Esophagus (tissue), 2 donors: ENCODE results near the gene KRTAP9-3. TPM values are rescaled to one million over a fixed set of nuclear protein-coding genes. Genes with fewer than 3 reads are reported as not detected.
"Not testable (repeated sequence)": the region's sequence is repeated elsewhere in the genome, so short reads cannot be mapped to it uniquely, and the experiment has no call there.

Experiments
- H3K27ac ChIP-seq, 2 donors: one replicate each; pipeline ENCODE4 v1.5.1; 2013; ENCODE audit warnings: low read depth in 2 of 2, mild to moderate bottlenecking in 2 of 2, inconsistent platforms in 1 of 2, low read length in 1 of 2, moderate library complexity in 1 of 2
- H3K27me3 ChIP-seq, 2 donors: one replicate each; pipeline ENCODE4 v1.6.1; 2013; ENCODE audit warnings: low read length in 2 of 2, control low read depth in 1 of 2, mild to moderate bottlenecking in 1 of 2; ENCODE audit not compliant: insufficient read depth in 2 of 2, control insufficient read depth in 1 of 2
- H3K36me3 ChIP-seq, 2 donors: one replicate each; pipeline ENCODE4 v1.6.1; 2013; ENCODE audit warnings: low read length in 1 of 2; ENCODE audit not compliant: control insufficient read depth in 2 of 2, insufficient read depth in 2 of 2
- H3K4me1 ChIP-seq, 2 donors: one replicate each; pipeline ENCODE4 v1.6.1; 2013; ENCODE audit warnings: low read length in 1 of 2; ENCODE audit not compliant: control insufficient read depth in 2 of 2, insufficient read depth in 2 of 2
- H3K4me3 ChIP-seq, 2 donors: one replicate each; pipeline ENCODE4 v1.5.1; 2013; ENCODE audit warnings: low read length in 2 of 2, mild to moderate bottlenecking in 2 of 2, low read depth in 1 of 2, moderate library complexity in 1 of 2
- H3K9me3 ChIP-seq, 2 donors: one replicate each; pipeline ENCODE4 v1.6.1; 2013; ENCODE audit warnings: mild to moderate bottlenecking in 2 of 2, low read depth in 1 of 2, low read length in 1 of 2, moderate library complexity in 1 of 2; ENCODE audit not compliant: control insufficient read depth in 2 of 2, insufficient read depth in 1 of 2
- WGBS, 2 donors: extraction: QIAGEN DNeasy Blood & Tissue Kit; methylation state at CpG; one replicate each; pipeline ENCODE4 v1.1.7; 2013; 5-methylcytosine and 5-hydroxymethylcytosine counted together
- polyA plus RNA-seq, 2 donors: library from polyadenylated mRNA; stranded (reverse); fragments of 200-250 nt; gene quantifications; one replicate each; pipeline ENCODE4 v1.2.3, GENCODE V29; 2013
- donor health status: healthy with polysubstance abuse.
- donor health status: Bipolar disorder and iron deficiency.

KRTAP9-3 gene
- polyA plus RNA-seq, 2 donors = not detected

DNA sequence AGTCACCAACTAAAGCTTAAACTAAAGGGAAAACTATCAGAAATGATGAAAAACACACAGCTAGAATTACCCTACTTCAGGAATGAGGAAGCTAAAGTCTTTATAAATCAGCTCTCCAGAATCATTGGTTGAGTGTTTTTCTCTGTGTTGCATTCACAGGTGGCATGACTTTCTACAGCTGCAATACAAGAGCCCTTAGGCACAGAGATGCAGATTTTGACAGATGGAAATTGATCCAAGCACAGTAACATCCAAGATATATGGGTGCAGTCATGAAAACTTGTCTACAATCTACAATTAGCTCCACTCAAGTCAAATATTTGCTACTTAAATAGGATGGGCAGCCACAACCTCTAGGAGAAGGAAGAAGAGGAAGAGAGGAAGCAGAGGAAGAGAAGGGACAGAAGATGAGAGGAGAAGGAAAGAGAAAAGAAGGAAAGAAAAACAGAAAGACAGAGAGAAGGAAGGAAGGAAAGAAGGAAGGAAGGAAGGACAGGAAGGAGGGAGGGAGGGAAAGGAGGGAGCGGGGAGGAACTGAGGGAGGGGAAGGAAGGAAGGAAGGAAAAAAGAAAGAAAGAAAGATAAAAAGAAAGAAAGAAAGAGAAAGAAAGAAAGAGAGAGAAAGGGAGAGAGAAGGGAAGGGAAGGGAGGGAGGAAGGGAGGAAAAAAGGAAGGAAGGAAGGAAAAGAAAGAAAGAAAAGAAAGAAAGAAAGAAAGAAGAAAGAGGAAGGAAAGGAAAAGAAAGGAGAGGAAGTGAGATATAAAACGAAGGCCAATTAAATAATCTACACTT, 14.9 kb downstream of the KRTAP9-3 start:
- H3K36me3 ChIP-seq, H3K27ac ChIP-seq, H3K4me3 ChIP-seq, H3K9me3 ChIP-seq, H3K4me1 ChIP-seq, H3K27me3 ChIP-seq: not testable (repeated sequence)
- 48 to 64% methylated on average over 2 of the region's 2 CpGs for WGBS, 2 donors

DNA sequence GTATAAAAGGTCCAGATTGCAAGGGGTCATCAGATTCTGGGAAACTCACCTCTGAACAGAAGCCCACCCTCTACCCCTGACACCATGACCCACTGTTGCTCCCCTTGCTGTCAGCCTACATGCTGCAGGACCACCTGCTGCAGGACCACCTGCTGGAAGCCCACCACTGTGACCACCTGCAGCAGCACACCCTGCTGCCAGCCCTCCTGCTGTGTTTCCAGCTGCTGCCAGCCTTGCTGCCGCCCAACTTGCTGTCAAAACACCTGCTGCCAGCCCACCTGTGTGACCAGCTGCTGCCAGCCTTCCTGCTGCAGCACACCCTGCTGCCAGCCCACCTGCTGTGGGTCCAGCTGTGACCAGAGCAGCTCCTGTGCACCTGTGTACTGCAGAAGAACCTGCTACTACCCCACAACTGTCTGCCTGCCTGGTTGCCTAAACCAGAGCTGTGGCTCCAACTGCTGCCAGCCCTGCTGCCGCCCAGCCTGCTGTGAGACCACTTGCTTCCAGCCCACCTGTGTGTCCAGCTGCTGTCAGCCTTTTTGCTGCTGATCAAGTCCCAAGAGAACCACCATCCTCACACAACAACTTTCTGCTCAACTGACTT, 17.5 kb downstream of the KRTAP9-3 start, which contains the start of gene KRTAP9-4:
Gene KRTAP9-4 (plus strand): TSS at position 51 of the 604 bp plus-strand sequence. CDS start 34 bp downstream, at position 85.
- not testable (repeated sequence) for H3K4me1 ChIP-seq, H3K27ac ChIP-seq, H3K36me3 ChIP-seq, H3K27me3 ChIP-seq, H3K9me3 ChIP-seq, H3K4me3 ChIP-seq
- 64 to 74% methylated on average over 2 of the region's 2 CpGs for WGBS, 2 donors

DNA sequence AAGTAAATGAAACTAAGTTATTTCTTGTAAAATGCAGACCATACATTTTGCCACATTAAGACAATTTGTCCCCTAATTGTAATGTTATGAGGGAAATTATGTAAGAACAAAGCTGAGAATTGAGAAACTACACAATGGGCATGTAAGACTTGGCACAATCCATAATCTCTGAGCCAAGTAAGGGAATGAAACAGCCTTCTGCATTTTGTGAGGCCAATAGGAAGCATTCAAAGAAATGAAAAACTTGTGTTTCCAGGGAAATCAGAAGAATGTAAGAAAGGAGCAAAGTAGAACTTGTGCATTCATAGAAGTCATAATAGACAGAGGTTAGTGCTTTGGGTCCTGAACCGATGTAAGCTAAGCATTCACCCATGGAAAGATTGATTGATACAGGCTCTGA, 19.0 kb downstream of the KRTAP9-3 start:
- Histone ChIP-seq H3K27ac (no peak overlapping the region), H3K36me3 (no peaks in the 10 kb centered on the region), H3K27me3 (no peaks in the 10 kb centered on the region), H3K9me3 (no peaks in the 10 kb centered on the region), H3K4me1 (no peaks in the 10 kb centered on the region), H3K4me3 (no peak overlapping the region)
- WGBS, 2 donors = 85 to 93% methylated on average over 1 of the region's 1 CpG

DNA sequence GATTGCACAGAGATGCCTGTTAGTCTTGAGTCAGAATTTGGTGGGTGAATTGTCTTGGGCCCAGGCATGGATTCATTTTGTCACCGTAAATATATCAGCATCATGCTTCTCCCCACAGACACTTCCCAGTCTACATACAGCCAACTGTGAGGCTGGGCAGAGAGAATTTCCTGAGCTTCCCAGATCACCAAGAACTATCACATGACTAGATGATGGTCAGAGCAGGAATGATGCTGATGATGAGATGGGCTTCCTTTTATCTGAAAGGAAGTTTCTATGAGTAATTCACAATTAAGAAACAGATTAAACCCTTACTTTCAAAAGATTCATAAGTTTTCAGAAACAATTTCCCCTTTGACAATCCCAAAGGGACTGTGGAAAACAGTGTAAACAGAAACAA, 22.6 kb downstream of the KRTAP9-3 start:
- Histone ChIP-seq H3K4me3 (no peak overlapping the region), H3K4me1 (no peaks in the 10 kb centered on the region), H3K27ac (no peak overlapping the region), H3K9me3 (no peaks in the 10 kb centered on the region), H3K36me3 (no peaks in the 10 kb centered on the region), H3K27me3 (no peaks in the 10 kb centered on the region)
- 0 to 68% methylated on average over 1 of the region's 1 CpG for WGBS, 2 donors

DNA sequence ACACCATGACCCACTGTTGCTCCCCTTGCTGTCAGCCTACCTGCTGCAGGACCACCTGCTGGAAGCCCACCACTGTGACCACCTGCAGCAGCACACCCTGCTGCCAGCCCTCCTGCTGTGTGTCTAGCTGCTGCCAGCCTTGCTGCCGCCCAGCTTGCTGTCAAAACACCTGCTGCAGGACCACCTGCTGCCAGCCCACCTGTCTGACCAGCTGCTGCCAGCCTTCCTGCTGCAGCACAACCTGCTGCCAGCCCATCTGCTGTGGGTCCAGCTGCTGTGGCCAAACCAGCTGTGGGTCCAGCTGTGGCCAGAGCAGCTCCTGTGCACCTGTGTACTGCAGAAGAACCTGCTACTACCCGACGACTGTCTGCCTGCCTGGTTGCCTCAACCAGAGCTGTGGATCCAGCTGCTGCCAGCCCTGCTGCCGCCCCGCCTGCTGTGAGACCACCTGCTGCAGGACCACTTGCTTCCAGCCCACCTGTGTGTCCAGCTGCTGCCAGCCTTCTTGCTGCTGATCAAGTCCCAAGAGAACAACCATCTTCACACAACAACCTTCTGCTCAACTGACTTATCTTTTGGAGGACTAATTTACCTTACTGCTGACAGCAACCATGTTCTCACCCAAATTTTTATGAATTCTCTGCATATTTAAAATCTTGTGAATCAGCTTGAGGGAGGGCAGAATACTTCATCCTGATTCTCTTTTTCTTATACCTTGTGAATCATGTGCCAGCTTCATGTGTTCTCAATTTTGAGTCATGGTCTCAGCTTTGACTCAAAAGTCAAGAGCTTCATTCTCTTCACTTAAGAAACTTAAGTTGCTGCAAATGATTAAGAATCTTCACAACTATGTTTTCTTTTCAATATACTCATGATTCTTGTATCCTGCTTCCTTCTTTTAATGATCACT, 23.4 kb downstream of the KRTAP9-3 start, which contains the start of gene KRTAP9-9:
Gene KRTAP9-9 (plus strand): TSS at position 4 of the 910 bp plus-strand sequence.
- not testable (repeated sequence) for H3K36me3 ChIP-seq, H3K9me3 ChIP-seq, H3K27me3 ChIP-seq, H3K27ac ChIP-seq, H3K4me3 ChIP-seq, H3K4me1 ChIP-seq
- WGBS, 2 donors = 70 to 80% methylated on average over 5 of the region's 5 CpGs

DNA sequence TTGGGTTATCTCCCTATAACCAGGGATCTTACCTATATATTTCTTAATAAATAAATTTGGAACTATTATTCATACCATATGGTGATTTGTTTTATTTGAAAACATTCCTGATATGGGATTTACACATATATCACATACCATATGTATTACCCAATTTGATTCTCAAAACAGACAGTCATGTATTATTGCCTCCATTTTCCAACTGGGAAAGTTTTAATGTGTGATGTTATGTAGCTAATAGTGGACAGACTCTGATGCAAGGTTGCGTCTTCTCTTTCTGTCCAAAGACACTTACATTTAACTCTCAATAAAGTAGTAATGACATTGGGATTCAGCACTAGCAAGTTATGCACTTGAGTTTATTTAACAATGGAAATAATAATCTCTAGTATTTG, 24.0 kb downstream of the KRTAP9-3 start:
- H3K27ac ChIP-seq = no peak overlapping the region
- H3K36me3 ChIP-seq = no peaks in the 10 kb centered on the region
- no peaks in the 10 kb centered on the region for H3K27me3 ChIP-seq
- no peak overlapping the region for H3K4me3 ChIP-seq
- H3K9me3 ChIP-seq = no peaks in the 10 kb centered on the region
- 83 to 93% methylated on average over 1 of the region's 1 CpG for WGBS, 2 donors
- no peaks in the 10 kb centered on the region for H3K4me1 ChIP-seq

GRCh38 chr17:41258406-41258805, 26.2 kb downstream of the KRTAP9-3 start:
- Histone ChIP-seq H3K9me3 (no peaks in the 10 kb centered on the region), H3K4me3 (no peak overlapping the region), H3K4me1 (no peaks in the 10 kb centered on the region), H3K27me3 (no peaks in the 10 kb centered on the region), H3K36me3 (no peaks in the 10 kb centered on the region), H3K27ac (no peak overlapping the region)

GRCh38 chr17:41263212-41263611, 31.0 kb downstream of the KRTAP9-3 start:
- Histone ChIP-seq H3K9me3 (no peaks in the 10 kb centered on the region), H3K27me3 (no peaks in the 10 kb centered on the region), H3K27ac (no peak overlapping the region), H3K36me3 (no peaks in the 10 kb centered on the region), H3K4me1 (no peaks in the 10 kb centered on the region), H3K4me3 (no peak overlapping the region)
- 74 to 90% methylated on average over 2 of the region's 2 CpGs for WGBS, 2 donors

GRCh38 chr17:41264599-41264998, 32.4 kb downstream of the KRTAP9-3 start:
- no peaks in the 10 kb centered on the region for H3K4me1 ChIP-seq
- H3K27ac ChIP-seq = no peak overlapping the region
- no peak overlapping the region for H3K4me3 ChIP-seq
- WGBS, 2 donors = 71 to 86% methylated on average over 3 of the region's 3 CpGs
- H3K36me3 ChIP-seq = no peaks in the 10 kb centered on the region
- no peaks in the 10 kb centered on the region for H3K27me3 ChIP-seq
- no peaks in the 10 kb centered on the region for H3K9me3 ChIP-seq
